ENCODE data around the gene NTM. TPM values are rescaled to one million over a fixed set of nuclear protein-coding genes. Genes with fewer than 3 reads are reported as not detected.

NTM gene
- total RNA-seq, 1 experiment from 2014 or later, result 9.9 TPM

DNA sequence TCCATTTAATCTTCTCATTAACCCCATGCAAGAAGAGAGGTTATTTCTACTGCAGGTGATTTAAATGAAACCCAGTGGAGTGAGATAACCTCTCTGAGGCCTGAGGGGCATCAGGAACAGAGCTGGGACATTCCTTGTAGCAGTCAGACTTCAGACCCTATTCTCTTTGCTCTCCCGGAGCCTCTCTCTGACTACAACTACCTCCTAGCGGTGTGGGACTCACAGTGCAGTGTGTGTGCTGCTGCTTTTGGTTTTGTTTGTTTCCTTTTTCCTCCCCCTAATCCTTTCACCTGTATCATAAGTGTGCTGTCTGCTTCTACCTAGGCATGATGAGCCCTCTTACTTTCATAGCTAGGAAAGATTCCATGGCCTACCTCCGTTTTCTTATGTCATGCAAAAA, 769.6 kb downstream of the NTM start:
- H3K18ac ChIP-seq (ENCODE audit: insufficient read length, low read depth, low read length), result no peak overlapping the region
- H3K27me3 ChIP-seq (ENCODE audit: insufficient read depth, low read length), result no peaks in the 10 kb centered on the region
- no peak overlapping the region for H2BK20ac ChIP-seq (ENCODE audit: low read depth, low read length, poor library complexity, severe bottlenecking)
- H3K14ac ChIP-seq (ENCODE audit: insufficient read depth, low read length), result no peak overlapping the region
- no peak overlapping the region for H3K27ac ChIP-seq (ENCODE audit: insufficient read length, low read depth, low read length)
- H3K23me2 ChIP-seq (ENCODE audit: insufficient read length, low read depth, low read length, poor library complexity, severe bottlenecking), result no peaks in the 10 kb centered on the region
- no peak for DNase-seq
- TF ChIP-seq, protein P1, sequence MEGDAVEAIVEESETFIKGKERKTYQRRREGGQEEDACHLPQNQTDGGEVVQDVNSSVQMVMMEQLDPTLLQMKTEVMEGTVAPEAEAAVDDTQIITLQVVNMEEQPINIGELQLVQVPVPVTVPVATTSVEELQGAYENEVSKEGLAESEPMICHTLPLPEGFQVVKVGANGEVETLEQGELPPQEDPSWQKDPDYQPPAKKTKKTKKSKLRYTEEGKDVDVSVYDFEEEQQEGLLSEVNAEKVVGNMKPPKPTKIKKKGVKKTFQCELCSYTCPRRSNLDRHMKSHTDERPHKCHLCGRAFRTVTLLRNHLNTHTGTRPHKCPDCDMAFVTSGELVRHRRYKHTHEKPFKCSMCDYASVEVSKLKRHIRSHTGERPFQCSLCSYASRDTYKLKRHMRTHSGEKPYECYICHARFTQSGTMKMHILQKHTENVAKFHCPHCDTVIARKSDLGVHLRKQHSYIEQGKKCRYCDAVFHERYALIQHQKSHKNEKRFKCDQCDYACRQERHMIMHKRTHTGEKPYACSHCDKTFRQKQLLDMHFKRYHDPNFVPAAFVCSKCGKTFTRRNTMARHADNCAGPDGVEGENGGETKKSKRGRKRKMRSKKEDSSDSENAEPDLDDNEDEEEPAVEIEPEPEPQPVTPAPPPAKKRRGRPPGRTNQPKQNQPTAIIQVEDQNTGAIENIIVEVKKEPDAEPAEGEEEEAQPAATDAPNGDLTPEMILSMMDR (conservative IDR thresholded peaks at IDR 0.05), result peak; percentile 54
- H2BK120ac ChIP-seq (ENCODE audit: low read depth, low read length, poor library complexity, severe bottlenecking), result no peak overlapping the region
- no peak overlapping the region for H4K91ac ChIP-seq (ENCODE audit: insufficient read length, low read depth, low read length)
- no peaks in the 10 kb centered on the region for H3K9me3 Mint-ChIP-seq
- no peak overlapping the region for H3K4ac ChIP-seq (ENCODE audit: low read depth, low read length)
- no peak overlapping the region for H3K9ac ChIP-seq (ENCODE audit: extremely low read depth, insufficient read length, low read length)
- no peak overlapping the region for H2BK12ac ChIP-seq (ENCODE audit: insufficient read length, low read depth, low read length)
- no peak overlapping the region for H2AK5ac ChIP-seq (ENCODE audit: insufficient read length, low read length)
- H3T11ph ChIP-seq (ENCODE audit: low read length), result no peak overlapping the region
- no peak overlapping the region for H2BK5ac ChIP-seq (ENCODE audit: insufficient read length, low read length)
- no peak overlapping the region for H3K23ac ChIP-seq (ENCODE audit: insufficient read length, low read depth, low read length)
- no peaks in the 10 kb centered on the region for H3K9me3 ChIP-seq (ENCODE audit: control insufficient read depth, low read depth, low read length)
- no peaks in the 10 kb centered on the region for H4K20me1 ChIP-seq (ENCODE audit: control insufficient read depth, insufficient read depth, insufficient read length)
- no peaks in the 10 kb centered on the region for H3K36me3 Mint-ChIP-seq (ENCODE audit: insufficient read depth in 1 of 3, low read depth in 3 of 3)
- H3K27ac Mint-ChIP-seq, result no peak overlapping the region
- no peak overlapping the region for H3K4me2 ChIP-seq (ENCODE audit: insufficient read depth, insufficient read length, low read length)
- H3K4me1 ChIP-seq (ENCODE audit: insufficient read depth, low read length), result no peaks in the 10 kb centered on the region
- H3K56ac ChIP-seq (ENCODE audit: insufficient read length, low read depth, low read length), result no peak overlapping the region
- H2AFZ ChIP-seq (ENCODE audit: low read length), result no peak overlapping the region
- no peaks in the 10 kb centered on the region for H3K4me1 Mint-ChIP-seq
- no peak overlapping the region for H4K8ac ChIP-seq (replicated peaks; ENCODE audit: insufficient read length, low read depth, low read length)
- no peak overlapping the region for H4K5ac ChIP-seq (ENCODE audit: insufficient read length, low read depth, low read length)
- no peak overlapping the region for H2BK15ac ChIP-seq (ENCODE audit: low read depth, low read length)
- no peaks in the 10 kb centered on the region for H3K79me2 ChIP-seq (ENCODE audit: insufficient read depth, low read length)
- H3K27me3 Mint-ChIP-seq (ENCODE audit: low read depth), result no peaks in the 10 kb centered on the region; the same call in 1 of the 2 replicates
- no peaks in the 10 kb centered on the region for H3K79me1 ChIP-seq (ENCODE audit: insufficient read depth, low read depth, low read length, poor library complexity, severe bottlenecking)
- H3K4me3 Mint-ChIP-seq, result no peak overlapping the region
- no CpG with 5 or more reads among the region's 3 CpGs for WGBS (ENCODE audit: extremely low coverage, insufficient read length, low lambda C conversion rate)
